A549 treated with dexamethasone at 1 μM for 4 hours (cell line): ENCODE data around the gene WDR83. TPM values are rescaled to one million over a fixed set of nuclear protein-coding genes. Genes with fewer than 3 reads are reported as not detected.

Experiments
- total RNA-seq: library from RNA; stranded (reverse); fragments of 200-300 nt; extraction: Qiagen RNA extraction; gene quantifications from 5 replicates; pipeline ENCODE4 v1.2.3, GENCODE V29; 2022

The WDR83 gene
- 8.3 to 9.7 TPM (median 9.3 TPM) in 5 replicates for total RNA-seq

GRCh38 chr19:12666265-12667048, at the start of gene WDR83, which contains the start of gene MAN2B1:
WDR83 (plus strand) TSS chr19:12666807; CDS start chr19:12669791, 2,984 bp downstream.
MAN2B1 (minus strand) TSS chr19:12666742; CDS start chr19:12666701, 41 bp downstream.

GRCh38 chr19:12681074-12681987, 14.7 kb downstream of the WDR83 start, which contains the start of gene DHPS:
DHPS (minus strand) TSS chr19:12681880; CDS start chr19:12681766, 114 bp downstream.

GRCh38 chr19:12687496-12688196, 21.0 kb downstream of the WDR83 start, which contains the start of gene GNG14:
GNG14 (plus strand) TSS chr19:12687998; CDS start chr19:12688049, 51 bp downstream.

GRCh38 chr19:12696366-12697335, 30.0 kb downstream of the WDR83 start, which contains the start of gene FBXW9:
FBXW9 (minus strand) TSS chr19:12696631; CDS start chr19:12696581, 50 bp downstream.

GRCh38 chr19:12723641-12724426, 57.2 kb downstream of the WDR83 start, which contains the start of gene TNPO2:
TNPO2 (minus strand) TSS chr19:12723932; CDS start chr19:12720977, 2,955 bp downstream.

Other genes with a start within 250 kb of the WDR83 start
- 0.79 to 1.3 TPM (median 1.1 TPM) in 5 replicates for gene ZNF443, start 225.8 kb upstream of the WDR83 start, total RNA-seq
- gene ZNF709, start 182.0 kb upstream of the WDR83 start, total RNA-seq, result 0.02 TPM in 1 of 5 replicates, not detected in the others
- gene ZNF564, start 115.3 kb upstream of the WDR83 start, total RNA-seq, result 1.6 to 2.0 TPM (median 1.8 TPM) in 5 replicates
- gene ZNF490, start 56.0 kb upstream of the WDR83 start, total RNA-seq, result 0.65 to 1.1 TPM (median 0.98 TPM) in 5 replicates
- 4.9 to 7.1 TPM (median 5.5 TPM) in 5 replicates for gene ZNF791, start 55.9 kb upstream of the WDR83 start, total RNA-seq
- 13.7 to 25.0 TPM (median 23.7 TPM) in 5 replicates for gene MAN2B1, start 65 bp upstream of the WDR83 start, total RNA-seq
- gene DHPS, start 15.1 kb downstream of the WDR83 start, total RNA-seq, result 36.5 to 47.0 TPM (median 44.5 TPM) in 5 replicates
- not detected in 5 replicates for gene GNG14, start 21.2 kb downstream of the WDR83 start, total RNA-seq
- 9.2 to 12.1 TPM (median 10.9 TPM) in 5 replicates for gene FBXW9, start 29.8 kb downstream of the WDR83 start, total RNA-seq
- gene TNPO2, start 57.1 kb downstream of the WDR83 start, total RNA-seq, result 23.9 to 33.4 TPM (median 31.7 TPM) in 5 replicates
- 165 to 236 TPM (median 222 TPM) in 5 replicates for gene TRIR, start 67.9 kb downstream of the WDR83 start, total RNA-seq
- 77.5 to 102 TPM (median 93.7 TPM) in 5 replicates for gene GET3, start 70.7 kb downstream of the WDR83 start, total RNA-seq
- 2.1 to 4.3 TPM (median 3.0 TPM) in 5 replicates for gene BEST2, start 85.0 kb downstream of the WDR83 start, total RNA-seq
- gene HOOK2, start 108.7 kb downstream of the WDR83 start, total RNA-seq, result 7.3 to 12.1 TPM (median 10.7 TPM) in 5 replicates
- 121 to 230 TPM (median 188 TPM) in 5 replicates for gene JUNB, start 124.7 kb downstream of the WDR83 start, total RNA-seq
- 0.26 to 0.73 TPM (median 0.53 TPM) in 5 replicates for gene PRDX2, start 135.0 kb downstream of the WDR83 start, total RNA-seq
- gene THSD8, start 135.3 kb downstream of the WDR83 start, total RNA-seq, result 3.8 to 12.3 TPM (median 7.3 TPM) in 4 of 5 replicates, not detected in the other
- 40.0 to 50.4 TPM (median 46.5 TPM) in 5 replicates for gene RNASEH2A, start 139.8 kb downstream of the WDR83 start, total RNA-seq
- 0.18 to 0.35 TPM (median 0.26 TPM) in 4 of 5 replicates, not detected in the other for gene RTBDN, start 167.8 kb downstream of the WDR83 start, total RNA-seq
- gene MAST1, start 171.7 kb downstream of the WDR83 start, total RNA-seq, result 0.92 to 2.2 TPM (median 1.7 TPM) in 5 replicates
- gene DNASE2, start 214.6 kb downstream of the WDR83 start, total RNA-seq, result 24.6 to 30.2 TPM (median 28.0 TPM) in 5 replicates
- gene KLF1, start 220.4 kb downstream of the WDR83 start, total RNA-seq, result 0.11 TPM in 1 of 5 replicates, not detected in the others
- gene GCDH, start 224.4 kb downstream of the WDR83 start, total RNA-seq, result 8.4 to 9.6 TPM (median 8.5 TPM) in 5 replicates